NCI-H748 (cell line): ENCODE data around the gene ANKRD10.
"Not testable (repeated sequence)": the region's sequence is repeated elsewhere in the genome, so short reads cannot be mapped to it uniquely, and the experiment has no call there.

Experiments
- DNase-seq: peaks from one replicate; lab custom pipeline; 2025; ENCODE audit not compliant: unreplicated experiment; lab: John Stamatoyannopoulos, UW

The ANKRD10 gene

GRCh38 chr13:110869805-110870706 lies 44.8 kb downstream of the ANKRD10 start:
- DNase-seq: peak; percentile 53

GRCh38 chr13:110869231-110869804 lies 45.6 kb downstream of the ANKRD10 start:
- no peak for DNase-seq

DNA sequence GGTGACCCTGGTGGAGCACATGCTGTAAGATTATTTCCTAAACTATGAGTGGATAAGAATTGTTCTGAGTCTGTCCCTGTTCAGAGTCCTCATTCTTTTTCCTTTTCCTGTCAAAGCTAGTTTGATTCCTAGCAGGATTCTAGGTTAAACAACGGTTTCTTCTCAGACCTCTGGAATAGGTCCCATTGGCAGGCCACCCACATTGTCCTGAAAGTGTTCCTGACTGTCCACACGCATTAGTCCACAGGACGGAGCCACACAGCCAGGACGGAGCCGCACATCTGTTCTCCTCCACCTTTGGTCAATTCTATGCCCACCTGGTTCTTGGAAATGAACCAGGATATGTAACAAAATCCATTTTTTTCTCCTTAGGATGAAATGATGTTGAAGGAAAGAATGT lies 46.1 kb downstream of the ANKRD10 start:
- no peak for DNase-seq

GRCh38 chr13:110867380-110867779 lies 47.5 kb downstream of the ANKRD10 start:
- DNase-seq: no peak

DNA sequence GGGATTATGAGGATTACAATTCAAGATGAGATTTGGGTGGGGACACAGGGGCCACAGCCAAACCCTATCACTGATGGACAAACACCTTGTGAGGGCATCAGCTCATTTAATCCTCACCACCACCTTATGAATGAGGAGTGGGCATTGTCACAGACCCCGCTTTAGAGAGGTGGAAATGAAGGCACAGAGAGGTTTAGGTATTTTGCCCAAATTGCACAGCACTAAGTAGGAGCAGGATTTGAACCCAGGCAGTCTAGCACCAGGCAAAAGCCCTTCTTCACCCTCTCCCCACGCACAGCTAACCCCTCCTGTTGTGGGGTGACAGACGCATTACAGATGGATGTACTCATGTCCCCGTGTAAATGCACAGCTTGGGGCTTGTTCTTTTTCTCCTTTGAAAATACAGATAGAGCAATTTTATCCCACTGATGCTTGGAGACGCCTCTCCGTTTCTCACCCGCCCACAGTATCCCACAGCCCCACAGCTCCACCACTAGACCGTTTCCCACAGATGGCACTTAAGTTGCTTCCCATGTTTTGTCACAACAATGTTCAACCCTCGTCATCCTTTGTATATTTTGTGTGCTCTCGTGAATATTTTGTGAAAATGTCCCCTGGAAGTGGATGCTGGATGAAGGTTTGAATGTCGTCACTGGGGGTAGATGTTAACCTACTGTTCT lies 48.2 kb downstream of the ANKRD10 start:
- DNase-seq: no peak

DNA sequence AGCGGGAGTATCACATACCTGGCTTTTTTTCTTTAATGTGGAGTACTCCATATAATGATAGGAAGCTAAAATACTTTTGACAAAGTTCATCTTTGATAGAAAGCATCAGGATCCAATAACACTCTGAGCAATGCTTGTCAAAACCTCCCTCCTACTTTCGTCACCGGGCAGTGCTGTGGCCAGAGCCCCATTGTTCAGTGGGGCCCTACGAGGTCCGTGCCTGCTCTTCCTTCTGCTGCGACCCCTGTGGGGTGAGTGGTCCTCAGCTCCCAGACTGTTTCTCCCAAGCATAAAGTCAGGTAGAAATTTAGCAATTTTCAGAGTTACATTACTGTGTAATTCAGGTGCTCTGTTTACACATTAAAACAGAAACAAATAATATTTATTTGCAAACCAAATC lies 51.2 kb downstream of the ANKRD10 start:
- no peak for DNase-seq

DNA sequence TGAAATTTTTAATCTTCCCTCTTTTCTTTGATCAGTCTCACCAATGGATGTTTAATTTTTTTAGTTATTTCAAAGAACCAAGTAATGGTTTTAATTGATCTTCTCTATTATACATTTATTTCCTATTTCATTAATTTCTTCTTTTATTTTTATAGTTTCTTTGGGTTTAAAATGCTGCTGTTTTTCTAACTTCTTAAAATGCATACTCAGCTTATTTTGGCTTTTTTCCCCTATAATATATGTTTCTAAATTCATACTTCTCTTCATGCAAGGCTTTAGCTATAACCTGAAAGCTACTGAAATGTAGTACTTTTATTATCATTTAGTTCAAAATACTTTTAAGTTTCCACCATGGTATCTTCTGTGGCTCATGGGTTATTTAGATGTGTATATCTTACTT lies 53.9 kb downstream of the ANKRD10 start:
- DNase-seq: no peak

- no peak for DNase-seq
Measured at GRCh38 chr13:110856942-110857835, 57.7 kb downstream of the ANKRD10 start.

DNA sequence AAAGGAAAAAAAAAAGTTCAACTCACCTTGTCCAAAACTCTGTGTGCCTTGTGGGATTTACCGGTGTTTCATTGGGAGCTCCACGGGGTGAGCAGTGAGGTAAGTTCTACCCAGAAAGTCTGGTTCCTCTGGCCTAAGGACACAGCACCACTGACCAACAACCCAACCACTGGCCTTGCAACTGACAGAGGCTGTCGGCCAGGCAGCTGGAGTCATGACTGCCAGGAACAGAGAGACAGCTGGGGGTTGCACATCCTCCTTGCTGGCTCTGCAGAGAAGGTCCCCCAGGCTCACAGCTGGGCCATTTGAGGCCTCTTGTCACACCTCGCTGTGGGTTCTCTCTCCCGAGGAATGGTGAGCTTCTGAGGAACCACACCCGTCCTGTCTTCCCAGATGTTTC lies 59.5 kb downstream of the ANKRD10 start:
- no peak for DNase-seq

DNA sequence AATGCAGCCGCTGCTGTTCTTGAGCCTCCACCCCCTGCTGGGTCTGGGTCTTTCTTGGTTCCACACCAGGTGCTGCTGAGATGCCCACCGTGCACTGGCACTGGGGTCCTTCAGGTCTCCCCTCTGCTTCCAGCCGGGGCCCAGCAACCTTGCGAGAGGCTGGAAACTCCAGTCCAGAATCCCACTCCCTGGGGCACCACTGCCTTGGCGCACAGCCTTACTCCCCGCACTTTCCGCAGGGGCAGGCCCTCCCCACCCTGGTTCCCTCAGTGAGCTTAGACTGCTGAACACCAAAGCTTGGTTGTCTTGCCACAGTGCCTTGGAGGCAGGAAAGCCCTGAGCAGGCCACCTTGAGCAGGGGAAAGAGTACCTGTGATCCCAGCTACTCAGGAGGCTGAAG lies 60.0 kb downstream of the ANKRD10 start:
- DNase-seq: no peak

GRCh38 chr13:110853235-110853721 lies 61.6 kb downstream of the ANKRD10 start:
- no peak for DNase-seq

DNA sequence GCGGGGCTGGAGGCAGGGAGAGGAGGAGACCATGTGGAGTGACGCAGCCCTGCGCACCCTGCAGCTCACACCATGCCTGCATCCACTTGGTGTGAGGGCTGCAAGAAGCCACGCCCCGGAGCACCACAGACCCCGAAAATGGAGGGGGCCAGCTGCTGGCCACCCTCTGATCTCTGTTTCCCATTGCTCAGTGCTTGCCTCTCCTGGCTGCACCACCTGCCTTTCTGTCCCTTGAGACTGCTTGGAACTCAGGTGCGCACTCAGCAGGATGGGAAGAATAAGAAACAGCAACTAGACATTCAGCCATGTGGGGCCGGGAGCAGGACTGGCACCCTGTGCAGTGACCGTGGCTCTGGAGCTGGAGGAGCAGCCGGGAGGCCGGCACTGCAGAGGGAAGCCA lies 64.0 kb downstream of the ANKRD10 start:
- DNase-seq: no peak

DNA sequence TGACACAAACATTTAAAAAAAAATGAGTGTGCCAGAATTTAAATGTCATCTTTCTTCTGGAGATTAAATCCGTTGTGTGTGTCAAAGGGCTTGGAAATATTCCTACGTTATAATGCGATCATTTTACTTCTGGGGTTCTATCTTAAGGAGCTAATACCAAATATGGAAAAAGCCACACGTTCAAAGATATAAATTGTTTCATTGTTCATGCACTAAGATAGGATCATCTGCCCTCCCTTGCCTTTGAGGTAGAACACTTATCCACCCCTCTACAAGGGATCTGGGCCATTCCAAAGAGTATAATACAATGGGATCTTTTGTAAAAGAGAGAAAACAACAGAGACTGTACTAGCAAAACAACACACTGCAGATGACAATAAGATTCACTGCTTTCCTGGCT lies 64.9 kb downstream of the ANKRD10 start:
- DNase-seq: no peak

DNA sequence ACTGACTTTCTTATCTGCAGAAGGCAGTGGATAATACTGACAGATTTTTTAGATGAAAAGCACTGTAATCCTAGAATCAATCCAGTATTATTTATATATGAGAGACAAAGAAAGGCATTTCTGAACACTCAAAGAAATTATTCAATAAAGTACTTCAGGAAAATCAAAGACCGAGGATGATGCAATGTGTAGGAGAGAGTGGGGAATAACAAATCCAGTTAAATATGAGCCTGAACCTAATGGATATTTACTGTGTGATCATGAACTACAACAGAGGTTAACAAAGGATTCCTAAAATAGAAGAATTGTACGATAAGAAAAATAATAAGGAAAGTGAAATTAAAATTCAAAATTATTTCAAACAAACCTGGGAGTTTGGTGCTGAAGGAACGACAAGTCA lies 69.3 kb downstream of the ANKRD10 start:
- DNase-seq: no peak

- DNase-seq: no peak
Measured at GRCh38 chr13:110841846-110842245, 73.0 kb downstream of the ANKRD10 start.

DNA sequence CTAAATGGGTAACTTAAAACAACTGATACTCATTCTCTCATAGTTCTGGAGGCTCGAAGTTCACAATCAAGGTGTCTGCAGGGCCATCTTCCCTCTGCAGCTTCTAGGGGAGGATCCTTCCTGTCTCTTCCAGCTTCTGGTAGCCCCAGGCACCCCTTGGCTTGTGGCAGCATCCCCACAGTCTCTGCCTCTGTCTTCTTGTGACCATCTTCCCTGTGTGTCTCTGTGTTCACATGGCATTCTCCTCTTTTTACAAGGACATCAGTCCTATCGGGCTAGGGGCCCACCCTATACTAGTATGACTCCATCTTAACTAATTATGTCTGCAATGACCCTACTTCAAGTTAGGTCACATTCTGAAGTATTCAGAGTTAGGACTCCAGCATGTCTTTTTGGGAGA lies 73.5 kb downstream of the ANKRD10 start:
- no peak for DNase-seq

DNA sequence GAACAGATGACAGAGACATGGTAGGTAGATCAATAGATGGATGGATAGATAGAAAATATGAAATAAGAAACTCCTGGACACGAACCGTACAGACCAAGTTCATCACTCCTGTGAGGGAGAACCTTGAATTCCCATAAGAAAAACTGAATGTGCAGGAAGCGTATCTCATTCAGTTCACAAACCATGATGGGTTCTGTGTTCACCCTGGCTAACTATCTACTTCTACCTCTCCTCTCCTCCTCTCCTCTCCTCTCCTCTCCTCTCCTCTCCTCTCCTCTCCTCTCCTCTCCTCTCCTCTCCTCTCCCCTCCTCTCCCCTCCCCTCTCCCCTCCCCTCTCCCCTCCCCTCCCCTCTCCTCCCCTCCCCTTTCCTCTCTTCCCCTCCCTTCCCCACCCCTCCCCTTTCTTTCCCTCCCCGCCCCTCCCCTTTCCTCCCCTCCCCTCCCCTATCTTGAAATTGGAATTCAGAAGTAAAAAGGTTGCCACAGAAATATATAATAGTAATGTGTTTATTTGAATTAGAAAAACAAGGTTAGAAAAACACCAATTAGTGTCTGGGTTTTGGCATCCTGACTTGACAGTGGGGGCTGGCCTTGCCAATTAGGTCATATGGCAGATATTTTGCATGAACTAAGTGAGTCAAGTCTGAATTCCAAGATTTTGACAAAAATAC lies 75.9 kb downstream of the ANKRD10 start:
- no peak for DNase-seq

DNA sequence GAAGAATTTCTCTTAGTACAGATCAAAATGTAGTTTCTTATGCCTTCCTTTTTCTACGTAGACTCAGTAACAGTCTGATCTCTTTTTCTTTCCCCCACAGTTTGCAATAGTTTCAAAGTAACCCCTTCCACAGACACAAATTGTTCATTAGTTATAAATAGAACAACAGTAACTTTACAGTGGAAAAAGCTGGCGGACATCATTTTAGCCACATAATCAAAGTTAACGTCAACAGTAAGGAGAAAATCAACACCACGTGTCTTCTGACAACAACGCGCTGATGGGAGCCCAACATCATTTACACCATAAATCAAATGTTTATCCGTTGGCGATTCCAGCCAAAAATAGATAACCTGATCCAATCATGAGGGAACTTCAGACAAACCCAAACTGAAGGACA lies 76.8 kb downstream of the ANKRD10 start:
- no peak for DNase-seq

GRCh38 chr13:110837397-110838061 lies 77.3 kb downstream of the ANKRD10 start:
- DNase-seq: not testable (repeated sequence)

GRCh38 chr13:110836605-110836903 lies 78.3 kb downstream of the ANKRD10 start:
- DNase-seq: no peak
